Peyer's patch (tissue), 4 donors: ENCODE data around the gene HOXA6.

ENCODE experiments used
- POLR2A ChIP-seq, 2 donors: fragments of 450-650 bp; IDR thresholded peaks; one replicate each; pipeline ENCODE4 v1.5.1; 2017; ENCODE audit warnings: antibody characterized with exemption in 2 of 2, mild to moderate bottlenecking in 2 of 2, moderate library complexity in 2 of 2
- TF ChIP-seq, protein P1 (sequence below), 6 experiments: fragments of 450-650 bp in 4 of 6; fragments of 200-600 bp in 2 of 6; sonication (generic) in 1 of 6; IDR thresholded peaks; one replicate each; pipeline ENCODE4 v1.5.1; 2017 to 2019; ENCODE audit warnings: antibody characterized with exemption in 6 of 6, mild to moderate bottlenecking in 3 of 6, moderate library complexity in 1 of 6

DNA sequence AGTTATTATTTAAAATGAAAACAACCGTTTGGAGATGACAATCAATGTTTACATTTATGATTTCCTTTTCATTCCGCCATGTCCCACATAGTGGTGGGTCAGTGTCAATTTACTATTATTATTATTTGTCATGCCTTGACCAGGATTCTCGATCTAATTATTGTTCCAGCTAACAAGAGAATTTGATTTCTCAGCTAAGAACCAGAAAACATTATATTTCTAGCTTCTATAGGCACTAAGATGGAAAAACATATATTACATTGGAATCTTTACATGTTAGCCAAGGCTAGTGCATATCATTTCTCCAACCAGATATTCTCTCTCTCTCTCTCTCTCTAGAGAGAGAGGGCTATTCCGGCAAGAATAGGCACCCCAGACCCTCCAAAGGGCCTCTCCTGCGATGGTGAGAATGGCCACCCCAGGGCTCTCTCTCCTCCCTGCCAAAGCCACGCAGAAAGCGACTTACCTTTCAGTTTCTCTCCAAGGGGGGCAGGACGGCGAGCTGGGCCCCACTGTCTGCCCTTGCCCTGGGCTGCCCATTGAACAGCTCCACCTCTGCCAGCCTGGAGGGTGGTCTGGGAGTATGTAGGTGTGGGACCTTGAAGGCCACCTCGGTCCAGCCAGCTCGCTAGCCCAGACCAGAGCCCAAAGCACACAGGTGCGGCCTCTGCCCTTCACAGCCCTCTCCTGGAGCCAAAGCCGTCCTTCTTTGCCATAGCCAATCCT lies 2.4 kb upstream of the HOXA6 start:
- TF ChIP-seq, protein P1, sequence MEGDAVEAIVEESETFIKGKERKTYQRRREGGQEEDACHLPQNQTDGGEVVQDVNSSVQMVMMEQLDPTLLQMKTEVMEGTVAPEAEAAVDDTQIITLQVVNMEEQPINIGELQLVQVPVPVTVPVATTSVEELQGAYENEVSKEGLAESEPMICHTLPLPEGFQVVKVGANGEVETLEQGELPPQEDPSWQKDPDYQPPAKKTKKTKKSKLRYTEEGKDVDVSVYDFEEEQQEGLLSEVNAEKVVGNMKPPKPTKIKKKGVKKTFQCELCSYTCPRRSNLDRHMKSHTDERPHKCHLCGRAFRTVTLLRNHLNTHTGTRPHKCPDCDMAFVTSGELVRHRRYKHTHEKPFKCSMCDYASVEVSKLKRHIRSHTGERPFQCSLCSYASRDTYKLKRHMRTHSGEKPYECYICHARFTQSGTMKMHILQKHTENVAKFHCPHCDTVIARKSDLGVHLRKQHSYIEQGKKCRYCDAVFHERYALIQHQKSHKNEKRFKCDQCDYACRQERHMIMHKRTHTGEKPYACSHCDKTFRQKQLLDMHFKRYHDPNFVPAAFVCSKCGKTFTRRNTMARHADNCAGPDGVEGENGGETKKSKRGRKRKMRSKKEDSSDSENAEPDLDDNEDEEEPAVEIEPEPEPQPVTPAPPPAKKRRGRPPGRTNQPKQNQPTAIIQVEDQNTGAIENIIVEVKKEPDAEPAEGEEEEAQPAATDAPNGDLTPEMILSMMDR (IDR thresholded peaks at IDR 0.05): peak in 1 of 6 experiments; percentile 24
- TF ChIP-seq POLR2A (IDR thresholded peaks at IDR 0.05): no peak
